ENCODE measurements around the gene VCL. TPM values are rescaled to one million over a fixed set of nuclear protein-coding genes. Genes with fewer than 3 reads are reported as not detected.
A peak's percentile ranks its signal among the peaks of the same experiment; 100 is the strongest.

Gene VCL
- total and polyA plus RNA-seq, 9 of the 15 experiments (the other 6 are each of a cell fraction or from before 2014, with no cell fraction given), result 29.8 to 186 (median 76.4) TPM

- BruUV-seq (replicated peaks), result no TSS peak
- peak overlapping the region; percentile 72; the same call in 2 of the 3 replicates for H3K27ac ChIP-seq (ENCODE audit: extremely low read depth, low read depth, low read length)
- no peak overlapping the region for H3K4me2 ChIP-seq (ENCODE audit: insufficient read depth, low read length)
- H3K36me3 ChIP-seq (ENCODE audit: control insufficient read depth, insufficient read depth, low read length), result no peaks in the 10 kb centered on the region
- CTCF ChIA-PET (ENCODE audit: low intra/inter-chr PET ratio), result no interaction called here
- POLR2A ChIA-PET, result interaction anchor here (1.4 kb wide), 1 partner anchor 76 kb away, joined by 4 read pairs; no protein-coding TSS in a partner anchor
- WGBS (ENCODE audit: insufficient coverage, low coverage, missing lambda C conversion rate), result 86% methylated on average over 2 of the region's 2 CpGs
- FAIRE-seq (no peak), ATAC-seq (no peak), DNase-seq (ENCODE audit: extremely low read depth in 1 of 4, low spot score in 3 of 4) (no peak)
- peak overlapping the region in 1 of 2 experiments; percentile 59; a peak in 2 of 4 replicates for H3K9ac ChIP-seq (ENCODE audit: insufficient read depth in 1 of 2, low read depth in 2 of 2, low read length in 2 of 2)
- in situ Hi-C loops (cut with MboI), result no loop called here
- H2AFZ ChIP-seq (ENCODE audit: low read depth, low read length), result no peak overlapping the region
- H3K27me3 ChIP-seq (ENCODE audit: control insufficient read depth in 2 of 2, insufficient read depth in 2 of 2, low read length in 2 of 2), result no peaks in the 10 kb centered on the region
- intact Hi-C loops (cut with micrococcal nuclease), result loop anchor here (2.0 to 5.0 kb wide), 2 partner anchors 43 to 102 kb away; partner anchors contain the start of gene VCL
- no peak overlapping the region for H3K4me3 ChIP-seq
- H3K4me1 ChIP-seq (replicated peaks in 1 of 2; ENCODE audit: control insufficient read depth in 2 of 2, insufficient read depth in 2 of 2, low read length in 2 of 2), result peaks cover 29 to 34% of the 10 kb centered on the region in 2 experiments
- H4K20me1 ChIP-seq (replicated peaks; ENCODE audit: control insufficient read depth, insufficient read depth, low read length), result no peaks in the 10 kb centered on the region
- no peaks in the 10 kb centered on the region for H3K9me3 ChIP-seq (replicated peaks; ENCODE audit: control insufficient read depth, insufficient read depth, low read depth, low read length)
- no peaks in the 10 kb centered on the region for H3K9me1 ChIP-seq (ENCODE audit: control insufficient read depth, insufficient read depth, low read length)
- no peaks in the 10 kb centered on the region for H3K79me2 ChIP-seq (ENCODE audit: control insufficient read depth, insufficient read depth, low read length)
- TF ChIP-seq ZC3H11A (IDR thresholded peaks at IDR 0.05; ENCODE audit: low read depth, low read length), result no peak
- TF ChIP-seq L3MBTL2 (IDR thresholded peaks at IDR 0.05), result no peak
- TF ChIP-seq MIER1 (IDR thresholded peaks at IDR 0.05; ENCODE audit: low read depth), result no peak
- no peak for TF ChIP-seq ZNF449 (CRISPR knock-in tag; IDR thresholded peaks at IDR 0.05)
- TF ChIP-seq GTF2E2 (tag; IDR thresholded peaks at IDR 0.05), result 0 out of 2 replicates have a peak, but pooled peaks have one; percentile 4
- TF ChIP-seq ZNF280B (CRISPR knock-in tag; IDR thresholded peaks at IDR 0.05), result no peak
- no peak for TF ChIP-seq POLR3A (IDR thresholded peaks at IDR 0.05; ENCODE audit: borderline replicate concordance, extremely low read depth, insufficient read depth, insufficient read length)
- no peak for TF ChIP-seq ZNF764 (CRISPR knock-in tag; IDR thresholded peaks at IDR 0.05; ENCODE audit: low read depth)
- TF ChIP-seq KAT2B (IDR thresholded peaks at IDR 0.05; ENCODE audit: low read depth, low read length), result no peak
- no peak for TF ChIP-seq BACH1 (tag; IDR thresholded peaks at IDR 0.05)
- no peak for TF ChIP-seq SIRT6 (IDR thresholded peaks at IDR 0.05; ENCODE audit: low read depth, low read length)
- TF ChIP-seq NR2F6 (CRISPR knock-in tag; IDR thresholded peaks at IDR 0.05), result no peak
- TF ChIP-seq NONO (IDR thresholded peaks at IDR 0.05; ENCODE audit: low read depth in 2 of 2, low read length in 1 of 2), result no peak
- TF ChIP-seq HBP1 (CRISPR knock-in tag; IDR thresholded peaks at IDR 0.05), result no peak
- no peak for TF ChIP-seq MAFG (tag; conservative IDR thresholded peaks at IDR 0.05)
- TF ChIP-seq VEZF1 (CRISPR knock-in tag; IDR thresholded peaks at IDR 0.05), result no peak
- 0 out of 2 replicates have a peak, but pooled peaks have one; percentile 47 for TF ChIP-seq THRAP3 (IDR thresholded peaks at IDR 0.05; ENCODE audit: borderline replicate concordance)
- no peak for TF ChIP-seq SOX6 (IDR thresholded peaks at IDR 0.05)
Measured at GRCh38 chr10:73955719-73956118, 42.2 kb upstream of the VCL start.

All from K562 (cell line).